A673 (cell line): ENCODE measurements around the gene S100A9. TPM values are rescaled to one million over a fixed set of nuclear protein-coding genes. Genes with fewer than 3 reads are reported as not detected.

Source experiments
- BruUV-seq: library from RNA; stranded (reverse); fragments of 400-500 nt; replicated peaks from 2 replicates; lab custom pipeline; 2021; lab: Mats Ljungman, UMichigan
- CTCF ChIA-PET: fragments of 300-600 bp; sonication (Branson Sonifier 250); formaldehyde crosslinking; loops from one replicate; lab custom pipeline; 2022; ENCODE audit warnings: antibody characterized with exemption; lab: Charles Lee
- POLR2A ChIA-PET: fragments of 300-600 bp; sonication (Branson Sonifier 250); formaldehyde crosslinking; loops from one replicate; lab custom pipeline; 2022; ENCODE audit warnings: antibody characterized with exemption; ENCODE audit not compliant: low non-redundant PET; lab: Charles Lee
- DNase-seq: peaks from one replicate; pipeline ENCODE4 v3.0.0-alpha.2; 2015; ENCODE audit warnings: low spot score
- H3K27ac ChIP-seq: fragments of 200-600 bp; sonication (generic); 2 replicates; pipeline ENCODE4 v1.5.1; 2016; ENCODE audit warnings: mixed run types, low read depth, mild to moderate bottlenecking, mixed read lengths, antibody characterized with exemption, low read length; ENCODE audit not compliant: poor library complexity, severe bottlenecking
- H3K27me3 ChIP-seq: fragments of 200-600 bp; sonication (generic); replicated peaks from 2 replicates; pipeline ENCODE4 v1.6.1; 2017; ENCODE audit warnings: mixed run types, low read depth, mild to moderate bottlenecking, mixed read lengths, antibody characterized with exemption, low read length; ENCODE audit not compliant: insufficient read depth, poor library complexity
- H3K36me3 ChIP-seq: fragments of 200-600 bp; sonication (generic); 2 replicates; pipeline ENCODE4 v1.6.1; 2016; ENCODE audit warnings: mixed run types, mild to moderate bottlenecking, mixed read lengths, antibody characterized with exemption, low read length; ENCODE audit not compliant: insufficient read depth, poor library complexity, severe bottlenecking
- H3K4me1 ChIP-seq: fragments of 200-600 bp; sonication (generic); 2 replicates; pipeline ENCODE4 v1.6.1; 2017; ENCODE audit warnings: mixed run types, mild to moderate bottlenecking, mixed read lengths, antibody characterized with exemption, low read length; ENCODE audit not compliant: insufficient read depth, poor library complexity, severe bottlenecking
- H3K4me3 ChIP-seq: fragments of 200-600 bp; sonication (generic); 2 replicates; pipeline ENCODE4 v1.5.1; 2016; ENCODE audit warnings: low read depth, mixed run types, mild to moderate bottlenecking, mixed read lengths, low read length; ENCODE audit not compliant: poor library complexity, severe bottlenecking
- H3K9me3 ChIP-seq: fragments of 200-600 bp; sonication (generic); 2 replicates; pipeline ENCODE4 v1.6.1; 2016; ENCODE audit warnings: mixed run types, low read depth, mild to moderate bottlenecking, mixed read lengths, antibody characterized with exemption, low read length; ENCODE audit not compliant: poor library complexity, severe bottlenecking
- EZH2 ChIP-seq: fragments of 200-600 bp; sonication (generic); IDR thresholded peaks from 2 replicates; pipeline ENCODE4 v1.6.1; 2017; ENCODE audit warnings: borderline replicate concordance, low read depth, mild to moderate bottlenecking, mixed read lengths, antibody characterized with exemption, low read length; ENCODE audit not compliant: poor library complexity, severe bottlenecking
- intact Hi-C: fragments of 100-400 bp; cut with micrococcal nuclease; formaldehyde crosslinking; loops from one replicate; pipeline ENCODE4 v1.10.0; 2022; ENCODE audit not compliant: unreplicated experiment
- total RNA-seq: library from RNA; stranded (reverse); gene quantifications from 2 replicates; pipeline ENCODE4 v1.2.3, GENCODE V29; 2021
- TF ChIP-seq, protein P1 (sequence below): fragments of 300-800, 200-600 bp; sonication (generic); conservative IDR thresholded peaks from 2 replicates; pipeline ENCODE4 v1.5.1; 2017; ENCODE audit warnings: low read depth, mild to moderate bottlenecking, antibody characterized with exemption, low read length, moderate library complexity, mixed read lengths

The S100A9 gene
- total RNA-seq, 1 experiment from 2014 or later, result not detected

DNA sequence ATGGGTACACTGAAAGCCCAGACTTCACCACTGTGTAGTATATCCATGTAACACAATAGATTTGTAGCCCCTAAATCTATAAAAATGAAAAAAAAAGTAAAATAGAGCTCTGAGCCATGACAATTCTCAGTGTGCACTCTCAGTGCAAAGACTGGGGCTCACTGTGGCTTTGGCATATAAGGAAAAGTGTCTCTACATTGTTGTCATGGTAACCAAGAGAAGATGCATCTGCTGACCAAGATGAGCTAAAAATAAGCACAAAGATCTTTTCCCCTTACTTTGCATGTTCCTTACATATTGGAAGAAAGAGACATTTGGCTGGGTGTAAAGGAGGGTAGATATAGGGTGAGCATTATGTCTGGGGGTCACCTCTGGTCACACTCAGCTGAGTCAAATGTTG, 21.0 kb upstream of the S100A9 start:
- POLR2A ChIA-PET, result no interaction called here
- H3K9me3 ChIP-seq, result no peaks in the 10 kb centered on the region
- H3K36me3 ChIP-seq, result no peaks in the 10 kb centered on the region
- H3K27me3 ChIP-seq, result peaks cover 50% of the 10 kb centered on the region
- H3K4me1 ChIP-seq, result no peaks in the 10 kb centered on the region
- no peak overlapping the region for H3K4me3 ChIP-seq
- no peak for DNase-seq
- H3K27ac ChIP-seq, result no peak overlapping the region
- intact Hi-C loops, result no loop called here
- CTCF ChIA-PET, result no interaction called here
- TF ChIP-seq, protein P1, sequence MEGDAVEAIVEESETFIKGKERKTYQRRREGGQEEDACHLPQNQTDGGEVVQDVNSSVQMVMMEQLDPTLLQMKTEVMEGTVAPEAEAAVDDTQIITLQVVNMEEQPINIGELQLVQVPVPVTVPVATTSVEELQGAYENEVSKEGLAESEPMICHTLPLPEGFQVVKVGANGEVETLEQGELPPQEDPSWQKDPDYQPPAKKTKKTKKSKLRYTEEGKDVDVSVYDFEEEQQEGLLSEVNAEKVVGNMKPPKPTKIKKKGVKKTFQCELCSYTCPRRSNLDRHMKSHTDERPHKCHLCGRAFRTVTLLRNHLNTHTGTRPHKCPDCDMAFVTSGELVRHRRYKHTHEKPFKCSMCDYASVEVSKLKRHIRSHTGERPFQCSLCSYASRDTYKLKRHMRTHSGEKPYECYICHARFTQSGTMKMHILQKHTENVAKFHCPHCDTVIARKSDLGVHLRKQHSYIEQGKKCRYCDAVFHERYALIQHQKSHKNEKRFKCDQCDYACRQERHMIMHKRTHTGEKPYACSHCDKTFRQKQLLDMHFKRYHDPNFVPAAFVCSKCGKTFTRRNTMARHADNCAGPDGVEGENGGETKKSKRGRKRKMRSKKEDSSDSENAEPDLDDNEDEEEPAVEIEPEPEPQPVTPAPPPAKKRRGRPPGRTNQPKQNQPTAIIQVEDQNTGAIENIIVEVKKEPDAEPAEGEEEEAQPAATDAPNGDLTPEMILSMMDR, result no peak
- TF ChIP-seq EZH2, result no peak
- BruUV-seq, result no TSS peak

- Histone ChIP-seq H3K4me3 (no peak overlapping the region), H3K9me3 (no peaks in the 10 kb centered on the region), H3K36me3 (no peaks in the 10 kb centered on the region), H3K27ac (no peak overlapping the region), H3K4me1 (no peaks in the 10 kb centered on the region), H3K27me3 (peaks cover 52% of the 10 kb centered on the region)
- no peak for DNase-seq
- ChIA-PET CTCF (no interaction called here), POLR2A (no interaction called here)
- BruUV-seq, result no TSS peak
- TF ChIP-seq EZH2, result no peak
- TF ChIP-seq, protein P1, result no peak
- intact Hi-C loops, result no loop called here
Measured at GRCh38 chr1:153337980-153338853, 19.4 kb upstream of the S100A9 start.

- no peaks in the 10 kb centered on the region for H3K36me3 ChIP-seq
- H3K27ac ChIP-seq, result no peak overlapping the region
- no peaks in the 10 kb centered on the region for H3K4me1 ChIP-seq
- no peak for TF ChIP-seq EZH2
- TF ChIP-seq, protein P1, result no peak
- CTCF ChIA-PET, result no interaction called here
- H3K9me3 ChIP-seq, result no peaks in the 10 kb centered on the region
- peaks cover 66% of the 10 kb centered on the region for H3K27me3 ChIP-seq
- intact Hi-C loops, result no loop called here
- POLR2A ChIA-PET, result no interaction called here
- no TSS peak for BruUV-seq
- DNase-seq, result no peak
- H3K4me3 ChIP-seq, result no peak overlapping the region
Measured at GRCh38 chr1:153339802-153340201, 17.9 kb upstream of the S100A9 start.
